Endothelial cell of umbilical vein (primary cell): ENCODE measurements around the gene MORN3. TPM values are rescaled to one million over a fixed set of nuclear protein-coding genes. Genes with fewer than 3 reads are reported as not detected.
A peak's percentile ranks its signal among the peaks of the same experiment; 100 is the strongest.

Experiments
- BruUV-seq: library from RNA; stranded (reverse); fragments of 400-500 nt; replicated peaks from 2 replicates; lab custom pipeline; 2021; lab: Mats Ljungman, UMichigan
- CTCF ChIA-PET: fragments of 300-600, 350-600 bp; sonication (Branson Sonifier 250); formaldehyde crosslinking; loops from one replicate; lab custom pipeline; 2021; ENCODE audit warnings: antibody characterized with exemption, inconsistent platforms; lab: Charles Lee
- POLR2A ChIA-PET: fragments of 300-600, 350-600 bp; sonication (Branson Sonifier 250); formaldehyde crosslinking; loops from one replicate; lab custom pipeline; 2021; ENCODE audit warnings: antibody characterized with exemption, inconsistent platforms; lab: Charles Lee
- DNase-seq: peaks from one replicate; pipeline ENCODE4 v3.0.0-alpha.2; 2011; ENCODE audit warnings: low read depth, low spot score
- FAIRE-seq: peaks from 2 replicates; lab custom pipeline; 2011; peaks lifted over from hg19 to GRCh38; lab: Jason Lieb, UNC
- H2AFZ ChIP-seq: 2 replicates; pipeline ENCODE4 v1.6.0; 2012; ENCODE audit warnings: low read depth, low read length, control low read depth, inconsistent platforms
- H3K27ac ChIP-seq: 2 replicates; pipeline ENCODE4 v1.5.1; 2011; ENCODE audit warnings: low read depth, mild to moderate bottlenecking, control low read depth, low read length, moderate library complexity; ENCODE audit not compliant: insufficient read depth
- H3K27me3 ChIP-seq, 2 experiments: 2 replicates each; pipeline versions ENCODE4 v1.6.0 to v1.6.1; 2011; ENCODE audit warnings: low read length in 2 of 2, mixed read lengths in 1 of 2; ENCODE audit not compliant: control insufficient read depth in 2 of 2, insufficient read depth in 2 of 2
- H3K36me3 ChIP-seq, 2 experiments: 2 replicates in 1 of 2; 3 replicates in 1 of 2; pipeline ENCODE4 v1.5.1; 2011; ENCODE audit warnings: low read length in 2 of 2, mild to moderate bottlenecking in 1 of 2, moderate library complexity in 1 of 2; ENCODE audit not compliant: control insufficient read depth in 2 of 2, insufficient read depth in 2 of 2; ENCODE audit errors: extremely low read depth in 1 of 2
- H3K4me1 ChIP-seq: 3 replicates; pipeline ENCODE4 v1.5.1; 2011; ENCODE audit warnings: mild to moderate bottlenecking, low read length; ENCODE audit not compliant: control insufficient read depth, insufficient read depth; ENCODE audit errors: extremely low read depth
- H3K4me2 ChIP-seq: 2 replicates; pipeline ENCODE4 v1.6.1; 2011; ENCODE audit warnings: low read length, control low read depth, mixed read lengths; ENCODE audit not compliant: insufficient read depth
- H3K4me3 ChIP-seq, 3 experiments: fragments of 200-600 bp in 1 of 3; sonication (generic), shearing (Covaris generic) in 1 of 3; replicated peaks in 1 of 3; 2 replicates each; pipeline ENCODE4 v1.5.1; 2011 to 2016; ENCODE audit warnings: control low read depth in 3 of 3, low read length in 3 of 3, mild to moderate bottlenecking in 2 of 3, inconsistent platforms in 1 of 3, low read depth in 1 of 3, moderate library complexity in 1 of 3; ENCODE audit not compliant: insufficient read depth in 1 of 3
- H3K79me2 ChIP-seq: 2 replicates; pipeline ENCODE4 v1.6.0; 2012; ENCODE audit warnings: low read length, inconsistent platforms; ENCODE audit not compliant: control insufficient read depth, insufficient read depth
- H3K9ac ChIP-seq: replicated peaks from 2 replicates; pipeline ENCODE3; 2011; ENCODE audit warnings: low read length, control low read depth; ENCODE audit not compliant: insufficient read depth; ENCODE audit errors: extremely low read depth
- H3K9me1 ChIP-seq: replicated peaks from 3 replicates; pipeline ENCODE4 v1.6.0; 2011; ENCODE audit warnings: mild to moderate bottlenecking, low read length; ENCODE audit not compliant: control insufficient read depth, insufficient read depth; ENCODE audit errors: extremely low read depth
- H3K9me3 ChIP-seq: replicated peaks from 2 replicates; pipeline ENCODE4 v1.5.1; 2012; ENCODE audit warnings: low read length, inconsistent platforms; ENCODE audit not compliant: control insufficient read depth, insufficient read depth
- H4K20me1 ChIP-seq: replicated peaks from 2 replicates; pipeline ENCODE3; 2011; ENCODE audit warnings: mild to moderate bottlenecking, low read length; ENCODE audit not compliant: control insufficient read depth, insufficient read depth; ENCODE audit errors: extremely low read depth
- EZH2 ChIP-seq: IDR thresholded peaks from 2 replicates; pipeline ENCODE4 v1.6.1; 2012; ENCODE audit warnings: borderline replicate concordance, low read depth, mild to moderate bottlenecking, moderate library complexity, low read length, inconsistent platforms; ENCODE audit not compliant: severe bottlenecking
- FOS ChIP-seq: IDR thresholded peaks from 2 replicates; pipeline ENCODE4 v1.6.1; 2011; ENCODE audit warnings: mild to moderate bottlenecking, low read length, moderate library complexity, borderline replicate concordance; ENCODE audit not compliant: insufficient read depth
- GATA2 ChIP-seq: IDR thresholded peaks from 2 replicates; pipeline ENCODE4 v1.7.0; 2011; ENCODE audit warnings: low read depth, mild to moderate bottlenecking, moderate library complexity, mixed read lengths, low read length; ENCODE audit not compliant: insufficient read length, insufficient read depth
- JUN ChIP-seq: IDR thresholded peaks from 2 replicates; pipeline ENCODE4 v1.6.1; 2011; ENCODE audit warnings: borderline replicate concordance, low read depth; ENCODE audit not compliant: insufficient read length, insufficient read depth
- MYC ChIP-seq: IDR thresholded peaks from one replicate; pipeline ENCODE4 v1.6.1; 2011; ENCODE audit warnings: mild to moderate bottlenecking, low read depth, low read length
- POLR2A ChIP-seq: IDR thresholded peaks from 2 replicates; pipeline ENCODE4 v1.6.1; 2012; ENCODE audit warnings: low read depth, mild to moderate bottlenecking, control low read depth, low read length
- POLR2AphosphoS5 ChIP-seq: IDR thresholded peaks from 2 replicates; pipeline ENCODE4 v1.6.1; 2012; ENCODE audit warnings: low read depth, mild to moderate bottlenecking, control low read depth, low read length, moderate library complexity; ENCODE audit not compliant: insufficient read depth
- dilution Hi-C: fragments of 300-500 bp; cut with MboI; formaldehyde crosslinking; loops from one replicate; pipeline ENCODE4 v1.15.0; 2019; ENCODE audit warnings: low sequenced_read_pairs; ENCODE audit not compliant: extremely low pct_ligation_motif_present
- intact Hi-C: fragments of 100-400 bp; cut with micrococcal nuclease; formaldehyde crosslinking; loops from one replicate; pipeline ENCODE4 v1.10.0; 2022
- polyA plus RNA-seq, 4 experiments: library from polyadenylated mRNA; depleted of rRNA in 3 of 4; stranded (reverse) in 3 of 4; unstranded in 1 of 4; fragments of >200 nt; gene quantifications; 2 replicates each; pipeline versions ENCODE4 v1.2.1 to v1.2.3, GENCODE V29; 2011 to 2012; ENCODE audit warnings: missing spikeins in 1 of 4
- total RNA-seq: library from RNA; stranded (reverse); gene quantifications from 2 replicates; pipeline ENCODE4 v1.2.3, GENCODE V29; 2021
- TF ChIP-seq, protein P1 (sequence below), 2 donors: IDR thresholded peaks; 1 replicate in 1 of 2; 2 replicates in 1 of 2; pipeline ENCODE4 v1.5.1; 2011; ENCODE audit warnings: low read length in 2 of 2, mild to moderate bottlenecking in 2 of 2, moderate library complexity in 2 of 2, control low read depth in 1 of 2, inconsistent platforms in 1 of 2, low read depth in 1 of 2; ENCODE audit not compliant: insufficient read depth in 1 of 2; ENCODE audit errors: extremely low read depth in 1 of 2
- TF ChIP-seq, protein P2 (sequence below): IDR thresholded peaks from 2 replicates; pipeline ENCODE4 v1.6.1; 2011; ENCODE audit not compliant: insufficient read depth, insufficient read length

MORN3 gene
- total and polyA plus RNA-seq, 2 donors (not counting 3 experiments of a cell fraction or from before 2014, with no cell fraction given), result 0.66 to 0.73 TPM

DNA sequence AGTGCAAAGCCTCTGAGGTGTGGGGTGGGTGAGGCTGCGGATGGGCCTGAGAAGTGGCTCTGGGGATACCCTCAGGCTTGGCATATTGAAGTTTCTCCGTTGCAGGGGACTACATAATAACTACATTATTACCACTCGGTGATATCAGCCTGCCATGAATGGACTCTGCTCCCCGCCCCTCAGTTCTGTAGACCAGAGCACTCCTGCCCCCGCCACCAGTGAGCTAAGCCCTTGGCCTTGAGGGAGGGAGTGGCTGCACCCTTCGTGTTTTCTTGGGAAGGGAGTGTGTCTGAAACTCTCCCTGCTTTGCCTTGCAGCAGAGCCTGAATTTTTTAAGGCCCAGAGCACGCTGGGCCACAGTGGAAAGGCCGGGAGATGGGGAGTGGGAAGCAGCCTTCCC, 41.4 kb downstream of the MORN3 start:
- peak overlapping the region; percentile 67 for H3K27ac ChIP-seq
- H3K4me2 ChIP-seq, result peak overlapping the region; percentile 62
- H4K20me1 ChIP-seq, result no peaks in the 10 kb centered on the region
- H3K9me3 ChIP-seq, result no peaks in the 10 kb centered on the region
- dilution Hi-C loops, result no loop called here
- ChIA-PET CTCF (interaction anchor here (0.9 to 6.4 kb wide), 7 partner anchors 8 to 166 kb away, joined by 3 to 108 read pairs (median 13); partner anchors contain the start of genes MORN3 and RHOF), POLR2A (no interaction called here)
- peaks cover 41% of the 10 kb centered on the region for H3K79me2 ChIP-seq
- DNase-seq (no peak), FAIRE-seq (peak; percentile 82)
- no peak overlapping the region for H2AFZ ChIP-seq
- intact Hi-C loops, result loop anchor here (5.0 kb wide), 1 partner anchor 169 kb away; no protein-coding TSS in a partner anchor
- no TSS peak for BruUV-seq
- no peaks in the 10 kb centered on the region for H3K9me1 ChIP-seq
- H3K36me3 ChIP-seq, result no peaks in the 10 kb centered on the region
- H3K4me1 ChIP-seq, result peaks cover 50% of the 10 kb centered on the region
- peak overlapping the region; percentile 42 for H3K9ac ChIP-seq
- H3K4me3 ChIP-seq, result peak overlapping the region in 2 of 3 experiments; percentile 42 to 67
- H3K27me3 ChIP-seq, result no peaks in the 10 kb centered on the region
- TF ChIP-seq POLR2AphosphoS5 (no peak), EZH2 (no peak), JUN (no peak), FOS (no peak), MYC (no peak), GATA2 (no peak), POLR2A (no peak)
- TF ChIP-seq, protein P1, sequence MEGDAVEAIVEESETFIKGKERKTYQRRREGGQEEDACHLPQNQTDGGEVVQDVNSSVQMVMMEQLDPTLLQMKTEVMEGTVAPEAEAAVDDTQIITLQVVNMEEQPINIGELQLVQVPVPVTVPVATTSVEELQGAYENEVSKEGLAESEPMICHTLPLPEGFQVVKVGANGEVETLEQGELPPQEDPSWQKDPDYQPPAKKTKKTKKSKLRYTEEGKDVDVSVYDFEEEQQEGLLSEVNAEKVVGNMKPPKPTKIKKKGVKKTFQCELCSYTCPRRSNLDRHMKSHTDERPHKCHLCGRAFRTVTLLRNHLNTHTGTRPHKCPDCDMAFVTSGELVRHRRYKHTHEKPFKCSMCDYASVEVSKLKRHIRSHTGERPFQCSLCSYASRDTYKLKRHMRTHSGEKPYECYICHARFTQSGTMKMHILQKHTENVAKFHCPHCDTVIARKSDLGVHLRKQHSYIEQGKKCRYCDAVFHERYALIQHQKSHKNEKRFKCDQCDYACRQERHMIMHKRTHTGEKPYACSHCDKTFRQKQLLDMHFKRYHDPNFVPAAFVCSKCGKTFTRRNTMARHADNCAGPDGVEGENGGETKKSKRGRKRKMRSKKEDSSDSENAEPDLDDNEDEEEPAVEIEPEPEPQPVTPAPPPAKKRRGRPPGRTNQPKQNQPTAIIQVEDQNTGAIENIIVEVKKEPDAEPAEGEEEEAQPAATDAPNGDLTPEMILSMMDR (IDR thresholded peaks at IDR 0.05; ENCODE audit: extremely low read depth in 1 of 2, insufficient read depth in 1 of 2, low read depth in 1 of 2, low read length in 2 of 2), result no peak
- TF ChIP-seq, protein P2, sequence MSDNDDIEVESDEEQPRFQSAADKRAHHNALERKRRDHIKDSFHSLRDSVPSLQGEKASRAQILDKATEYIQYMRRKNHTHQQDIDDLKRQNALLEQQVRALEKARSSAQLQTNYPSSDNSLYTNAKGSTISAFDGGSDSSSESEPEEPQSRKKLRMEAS, result no peak
